GM12864 (cell line): ENCODE data around the gene SCN9A.

ENCODE experiments used
- DNase-seq: peaks from one replicate; pipeline ENCODE4 v3.0.0-alpha.2; 2011; ENCODE audit warnings: low read depth
- H3K4me3 ChIP-seq: 2 replicates; pipeline ENCODE4 v1.5.1; 2011; ENCODE audit warnings: mild to moderate bottlenecking, low read depth, low read length, control low read depth
- TF ChIP-seq, protein P1 (sequence below): IDR thresholded peaks from 2 replicates; pipeline ENCODE4 v1.5.1; 2011; ENCODE audit warnings: low read depth, mild to moderate bottlenecking, moderate library complexity, low read length, control low read depth, inconsistent platforms; ENCODE audit errors: missing control alignments

SCN9A gene

DNA sequence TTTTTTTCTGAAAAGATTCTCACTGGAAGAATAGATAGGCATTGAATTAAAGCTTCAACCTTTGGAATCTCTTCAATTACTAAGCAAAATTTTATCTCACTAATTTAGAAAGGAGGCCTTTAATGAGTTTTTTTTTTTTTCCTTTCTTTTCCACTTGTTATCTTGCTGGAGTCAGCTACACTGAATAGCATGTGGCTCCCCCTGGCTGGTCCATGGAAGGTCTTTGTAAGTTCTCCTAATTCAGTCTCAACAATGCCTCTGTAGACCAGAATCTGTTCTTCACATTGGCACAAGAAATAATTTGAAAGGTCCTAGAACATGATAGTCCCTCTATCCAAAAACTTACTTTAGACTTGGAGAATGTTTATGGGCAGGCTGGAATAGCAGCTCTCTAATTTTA, 223.7 kb downstream of the SCN9A start:
- no peak overlapping the region for H3K4me3 ChIP-seq
- DNase-seq, result no peak
- TF ChIP-seq, protein P1, sequence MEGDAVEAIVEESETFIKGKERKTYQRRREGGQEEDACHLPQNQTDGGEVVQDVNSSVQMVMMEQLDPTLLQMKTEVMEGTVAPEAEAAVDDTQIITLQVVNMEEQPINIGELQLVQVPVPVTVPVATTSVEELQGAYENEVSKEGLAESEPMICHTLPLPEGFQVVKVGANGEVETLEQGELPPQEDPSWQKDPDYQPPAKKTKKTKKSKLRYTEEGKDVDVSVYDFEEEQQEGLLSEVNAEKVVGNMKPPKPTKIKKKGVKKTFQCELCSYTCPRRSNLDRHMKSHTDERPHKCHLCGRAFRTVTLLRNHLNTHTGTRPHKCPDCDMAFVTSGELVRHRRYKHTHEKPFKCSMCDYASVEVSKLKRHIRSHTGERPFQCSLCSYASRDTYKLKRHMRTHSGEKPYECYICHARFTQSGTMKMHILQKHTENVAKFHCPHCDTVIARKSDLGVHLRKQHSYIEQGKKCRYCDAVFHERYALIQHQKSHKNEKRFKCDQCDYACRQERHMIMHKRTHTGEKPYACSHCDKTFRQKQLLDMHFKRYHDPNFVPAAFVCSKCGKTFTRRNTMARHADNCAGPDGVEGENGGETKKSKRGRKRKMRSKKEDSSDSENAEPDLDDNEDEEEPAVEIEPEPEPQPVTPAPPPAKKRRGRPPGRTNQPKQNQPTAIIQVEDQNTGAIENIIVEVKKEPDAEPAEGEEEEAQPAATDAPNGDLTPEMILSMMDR, result no peak

DNA sequence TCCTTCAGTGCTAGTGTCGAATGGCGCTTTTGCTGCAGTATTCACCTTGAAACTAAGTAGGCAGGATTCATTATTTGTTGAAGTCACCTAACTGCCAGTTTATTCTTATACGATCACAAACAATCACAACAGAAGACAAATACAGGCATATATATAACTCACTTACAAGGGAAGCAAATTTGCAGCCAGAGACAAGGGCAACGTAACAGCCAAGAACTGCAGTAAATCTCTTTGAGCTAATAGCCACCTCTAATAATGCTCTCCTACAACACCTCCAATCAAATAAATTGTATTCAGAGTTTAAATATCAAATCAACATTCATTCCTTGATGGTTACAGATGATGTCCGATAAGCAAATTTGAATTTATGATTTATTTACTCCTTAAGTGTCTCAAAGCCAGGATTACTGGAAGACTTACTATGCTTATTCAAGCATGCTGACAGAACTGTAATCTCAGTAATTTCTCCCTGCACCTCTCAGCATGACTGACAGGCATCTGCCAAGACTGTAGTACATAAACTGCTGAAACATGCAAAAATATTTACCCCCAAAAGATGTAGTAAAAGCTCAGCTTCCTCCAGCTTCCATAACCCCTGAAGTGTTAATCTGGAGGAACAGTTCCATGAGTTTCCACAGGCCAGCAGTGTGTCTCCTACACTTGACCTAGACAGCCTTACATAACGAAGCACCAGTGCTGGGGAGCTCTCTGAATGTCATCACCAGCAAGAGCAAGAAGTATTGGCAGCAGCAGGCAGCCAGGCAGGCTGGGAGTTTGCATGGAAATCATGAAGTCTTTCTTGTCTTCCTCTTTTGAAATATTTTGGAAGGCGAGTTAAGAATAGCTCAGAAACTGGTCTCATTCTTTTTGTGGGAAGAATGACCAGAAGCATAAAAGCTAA, 227.0 kb downstream of the SCN9A start:
- TF ChIP-seq, protein P1, result no peak
- no peak for DNase-seq
- H3K4me3 ChIP-seq, result no peak overlapping the region

DNA sequence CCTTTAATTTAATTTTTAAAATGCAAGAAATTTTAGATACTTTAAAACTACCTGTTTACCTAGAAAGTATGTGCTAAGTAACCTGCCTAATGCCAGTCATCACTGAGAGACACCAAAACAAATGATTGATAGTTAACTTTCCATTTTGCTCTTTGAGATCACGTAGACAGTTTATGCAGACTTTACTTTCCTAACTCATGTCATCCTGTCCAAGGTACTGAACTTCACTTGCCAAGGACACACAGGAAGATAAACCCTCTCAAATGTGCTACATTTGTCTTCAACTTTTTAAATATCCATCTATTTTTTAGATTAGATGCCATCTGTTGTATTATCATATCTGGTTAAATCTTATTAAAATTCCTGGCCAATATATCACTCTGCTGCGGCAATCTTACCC, 227.9 kb downstream of the SCN9A start:
- H3K4me3 ChIP-seq, result no peak overlapping the region
- DNase-seq, result no peak
- TF ChIP-seq, protein P1, result no peak
